SK-N-SH (cell line): ENCODE data around the gene DPH6. TPM values are rescaled to one million over a fixed set of nuclear protein-coding genes. Genes with fewer than 3 reads are reported as not detected.

Experiments
- CTCF ChIA-PET: fragments of 300-600, 350-600 bp; formaldehyde crosslinking; extraction: SDS; loops from one replicate; lab custom pipeline; 2021; lab: Yijun Ruan, JAX
- POLR2A ChIA-PET: fragments of 350-600 bp; sonication (Branson Sonifier 250); formaldehyde crosslinking; extraction: SDS; loops from one replicate; lab custom pipeline; 2020; ENCODE audit warnings: antibody characterized with exemption, inconsistent platforms; lab: Yijun Ruan, JAX
- DNase-seq: peaks from one replicate; pipeline ENCODE4 v3.0.0; 2012
- H2AFZ ChIP-seq: fragments of 200-600 bp; sonication (generic); 2 replicates; pipeline ENCODE4 v1.8.1; 2016; ENCODE audit warnings: antibody characterized with exemption, mild to moderate bottlenecking, low read depth
- H3F3A ChIP-seq: fragments of 200-600 bp; sonication (generic); replicated peaks from 2 replicates; pipeline ENCODE3; 2016; ENCODE audit warnings: antibody characterized with exemption, mild to moderate bottlenecking; ENCODE audit not compliant: insufficient read depth
- H3K27ac ChIP-seq, 2 experiments: fragments of 200-500 bp in 1 of 2; fragments of 200-600 bp in 1 of 2; sonication (Bioruptor generic) in 1 of 2; sonication (generic), shearing (Covaris generic) in 1 of 2; 2 replicates each; pipeline versions ENCODE4 v1.5.1 to v1.6.1; 2014 to 2016; ENCODE audit warnings: low read depth in 2 of 2, inconsistent platforms in 1 of 2, low read length in 1 of 2, mild to moderate bottlenecking in 1 of 2, mixed read lengths in 1 of 2
- H3K27me3 ChIP-seq: fragments of 200-600 bp; sonication (generic), shearing (Covaris generic); 2 replicates; pipeline ENCODE4 v1.6.1; 2016; ENCODE audit warnings: mixed run types; ENCODE audit not compliant: insufficient read depth
- H3K36me3 ChIP-seq, 2 experiments: fragments of 200-500 bp in 1 of 2; fragments of 200-600 bp in 1 of 2; sonication (Bioruptor generic) in 1 of 2; sonication (generic) in 1 of 2; replicated peaks in 1 of 2; 2 replicates each; pipeline versions ENCODE3 to v1.5.1; 2014 to 2016; ENCODE audit warnings: low read length in 1 of 2, mild to moderate bottlenecking in 1 of 2; ENCODE audit not compliant: insufficient read depth in 2 of 2, control insufficient read depth in 1 of 2
- H3K4me1 ChIP-seq, 2 experiments: fragments of 200-500 bp in 1 of 2; fragments of 200-600 bp in 1 of 2; sonication (Bioruptor generic) in 1 of 2; sonication (generic), shearing (Covaris generic) in 1 of 2; 2 replicates each; pipeline versions ENCODE4 v1.5.1 to v1.6.1; 2014 to 2016; ENCODE audit warnings: low read depth in 1 of 2, low read length in 1 of 2, mixed run types in 1 of 2; ENCODE audit not compliant: insufficient read depth in 2 of 2, control insufficient read depth in 1 of 2
- H3K4me2 ChIP-seq: fragments of 200-600 bp; sonication (generic), shearing (Covaris generic); 2 replicates; pipeline ENCODE4 v1.6.1; 2017; ENCODE audit warnings: mixed run types
- H3K4me3 ChIP-seq, 2 experiments: fragments of 200-500 bp in 1 of 2; fragments of 200-600 bp in 1 of 2; sonication (Bioruptor generic) in 1 of 2; sonication (generic), shearing (Covaris generic) in 1 of 2; 2 replicates each; pipeline versions ENCODE4 v1.5.1 to v1.8.1; 2014 to 2016; ENCODE audit warnings: low read depth in 2 of 2, inconsistent platforms in 1 of 2, low read length in 1 of 2, mild to moderate bottlenecking in 1 of 2, mixed read lengths in 1 of 2, moderate library complexity in 1 of 2
- H3K79me2 ChIP-seq: fragments of 200-600 bp; sonication (generic); 2 replicates; pipeline ENCODE4 v1.8.1; 2017; ENCODE audit warnings: mild to moderate bottlenecking; ENCODE audit not compliant: insufficient read depth
- H3K9ac ChIP-seq: fragments of 200-600 bp; sonication (generic); 2 replicates; pipeline ENCODE4 v1.6.1; 2017; ENCODE audit warnings: mixed run types
- H3K9me2 ChIP-seq: fragments of 200-600 bp; sonication (generic); 2 replicates; pipeline ENCODE4 v1.6.1; 2017; ENCODE audit warnings: mixed run types
- H3K9me3 ChIP-seq: fragments of 200-600 bp; sonication (generic); 2 replicates; pipeline ENCODE4 v1.6.1; 2017; ENCODE audit warnings: mixed run types, mild to moderate bottlenecking, moderate library complexity
- H4K20me1 ChIP-seq: fragments of 200-600 bp; sonication (generic); 2 replicates; pipeline ENCODE4 v1.6.1; 2017; ENCODE audit warnings: mild to moderate bottlenecking, mixed run types; ENCODE audit not compliant: insufficient read depth
- CHD2 ChIP-seq: fragments of 150-350 bp; IDR thresholded peaks from 2 replicates; pipeline ENCODE4 v1.6.1; 2018; ENCODE audit warnings: low read length; ENCODE audit not compliant: partially characterized antibody
- ELF1 ChIP-seq: IDR thresholded peaks from 2 replicates; pipeline ENCODE4 v1.4.0; 2012
- EP300 ChIP-seq, 2 experiments: IDR thresholded peaks; 2 replicates each; pipeline versions ENCODE4 v1.4.0 to v1.6.1; 2012; ENCODE audit warnings: borderline replicate concordance in 1 of 2, low read depth in 1 of 2, low read length in 1 of 2
- FOSL2 ChIP-seq: IDR thresholded peaks from 2 replicates; pipeline ENCODE4 v1.4.0; 2012; ENCODE audit warnings: low read depth, mild to moderate bottlenecking, moderate library complexity, borderline replicate concordance
- RFX5 ChIP-seq: IDR thresholded peaks from 2 replicates; pipeline ENCODE4 v1.6.1; 2012; ENCODE audit warnings: mild to moderate bottlenecking, improper control_type of control experiment, low read length
- TAF1 ChIP-seq: IDR thresholded peaks from 2 replicates; pipeline ENCODE4 v1.6.1; 2012; ENCODE audit warnings: low read depth, mild to moderate bottlenecking, low read length, moderate library complexity, borderline replicate concordance
- polyA plus RNA-seq, 3 experiments: library from polyadenylated mRNA; depleted of rRNA; stranded (reverse); fragments of >200 nt; gene quantifications; 2 replicates each; pipeline ENCODE4 v1.2.3, GENCODE V29; 2012
- small RNA-seq, 7 experiments: library from RNA; depleted of rRNA; stranded (forward); fragments of <200 nt; gene quantifications; one replicate each; pipeline ENCODE3, GENCODE V24; 2012

The DPH6 gene
- polyA plus RNA-seq, 1 of the 3 experiments (the other 2 are of a cell fraction), result 15.7 TPM

- no peaks in the 10 kb centered on the region for H4K20me1 ChIP-seq
- no peak overlapping the region for H3K27ac ChIP-seq
- no peak overlapping the region for H3K9ac ChIP-seq
- no peaks in the 10 kb centered on the region for H3F3A ChIP-seq
- no peak for DNase-seq
- no peaks in the 10 kb centered on the region for H3K27me3 ChIP-seq
- no peaks in the 10 kb centered on the region for H3K36me3 ChIP-seq
- TF ChIP-seq RFX5 (no peak), EP300 (IDR thresholded peaks at IDR 0.05; ENCODE audit: borderline replicate concordance in 1 of 2, low read depth in 1 of 2, low read length in 1 of 2) (no peak), TAF1 (no peak), CHD2 (no peak), FOSL2 (no peak), ELF1 (no peak)
- no peaks in the 10 kb centered on the region for H3K4me1 ChIP-seq
- H3K9me2 ChIP-seq, result no peaks in the 10 kb centered on the region
- H2AFZ ChIP-seq, result no peak overlapping the region
- POLR2A ChIA-PET, result no interaction called here
- no peak overlapping the region for H3K4me3 ChIP-seq
- no peaks in the 10 kb centered on the region for H3K9me3 ChIP-seq
- no peak overlapping the region for H3K4me2 ChIP-seq
- no peaks in the 10 kb centered on the region for H3K79me2 ChIP-seq
- CTCF ChIA-PET, result interaction anchor here (1.4 kb wide), 1 partner anchor 12 kb away, joined by 3 read pairs; no protein-coding TSS in a partner anchor
Measured at GRCh38 chr15:35320911-35321310, 225.1 kb downstream of the DPH6 start.

Small RNA genes within 50 kb of the gene (small RNA-seq; reads per million reads assigned to genes)
- gene AC019288.1 (0 reads per million in 7 experiments), gene MIR3942 (0 to 1.6 (median 0.06) reads per million in 7 experiments)
